SK-N-SH (cell line): Measurements from ENCODE around the gene MACROD2. TPM values are rescaled to one million over a fixed set of nuclear protein-coding genes. Genes with fewer than 3 reads are reported as not detected.

Experiments
- CTCF ChIA-PET: fragments of 300-600, 350-600 bp; formaldehyde crosslinking; extraction: SDS; loops from one replicate; lab custom pipeline; 2021; lab: Yijun Ruan, JAX
- POLR2A ChIA-PET: fragments of 350-600 bp; sonication (Branson Sonifier 250); formaldehyde crosslinking; extraction: SDS; loops from one replicate; lab custom pipeline; 2020; ENCODE audit warnings: antibody characterized with exemption, inconsistent platforms; lab: Yijun Ruan, JAX
- DNase-seq: peaks from one replicate; pipeline ENCODE4 v3.0.0; 2012
- H2AFZ ChIP-seq: fragments of 200-600 bp; sonication (generic); 2 replicates; pipeline ENCODE4 v1.8.1; 2016; ENCODE audit warnings: antibody characterized with exemption, mild to moderate bottlenecking, low read depth
- H3F3A ChIP-seq: fragments of 200-600 bp; sonication (generic); replicated peaks from 2 replicates; pipeline ENCODE3; 2016; ENCODE audit warnings: antibody characterized with exemption, mild to moderate bottlenecking; ENCODE audit not compliant: insufficient read depth
- H3K27ac ChIP-seq, 2 experiments: fragments of 200-500 bp in 1 of 2; fragments of 200-600 bp in 1 of 2; sonication (Bioruptor generic) in 1 of 2; sonication (generic), shearing (Covaris generic) in 1 of 2; 2 replicates each; pipeline versions ENCODE4 v1.5.1 to v1.6.1; 2014 to 2016; ENCODE audit warnings: low read depth in 2 of 2, inconsistent platforms in 1 of 2, low read length in 1 of 2, mild to moderate bottlenecking in 1 of 2, mixed read lengths in 1 of 2
- H3K27me3 ChIP-seq: fragments of 200-600 bp; sonication (generic), shearing (Covaris generic); 2 replicates; pipeline ENCODE4 v1.6.1; 2016; ENCODE audit warnings: mixed run types; ENCODE audit not compliant: insufficient read depth
- H3K36me3 ChIP-seq, 2 experiments: fragments of 200-500 bp in 1 of 2; fragments of 200-600 bp in 1 of 2; sonication (Bioruptor generic) in 1 of 2; sonication (generic) in 1 of 2; replicated peaks in 1 of 2; 2 replicates each; pipeline versions ENCODE3 to v1.5.1; 2014 to 2016; ENCODE audit warnings: low read length in 1 of 2, mild to moderate bottlenecking in 1 of 2; ENCODE audit not compliant: insufficient read depth in 2 of 2, control insufficient read depth in 1 of 2
- H3K4me1 ChIP-seq, 2 experiments: fragments of 200-500 bp in 1 of 2; fragments of 200-600 bp in 1 of 2; sonication (Bioruptor generic) in 1 of 2; sonication (generic), shearing (Covaris generic) in 1 of 2; 2 replicates each; pipeline versions ENCODE4 v1.5.1 to v1.6.1; 2014 to 2016; ENCODE audit warnings: low read depth in 1 of 2, low read length in 1 of 2, mixed run types in 1 of 2; ENCODE audit not compliant: insufficient read depth in 2 of 2, control insufficient read depth in 1 of 2
- H3K4me2 ChIP-seq: fragments of 200-600 bp; sonication (generic), shearing (Covaris generic); 2 replicates; pipeline ENCODE4 v1.6.1; 2017; ENCODE audit warnings: mixed run types
- H3K4me3 ChIP-seq, 2 experiments: fragments of 200-500 bp in 1 of 2; fragments of 200-600 bp in 1 of 2; sonication (Bioruptor generic) in 1 of 2; sonication (generic), shearing (Covaris generic) in 1 of 2; 2 replicates each; pipeline versions ENCODE4 v1.5.1 to v1.8.1; 2014 to 2016; ENCODE audit warnings: low read depth in 2 of 2, inconsistent platforms in 1 of 2, low read length in 1 of 2, mild to moderate bottlenecking in 1 of 2, mixed read lengths in 1 of 2, moderate library complexity in 1 of 2
- H3K79me2 ChIP-seq: fragments of 200-600 bp; sonication (generic); 2 replicates; pipeline ENCODE4 v1.8.1; 2017; ENCODE audit warnings: mild to moderate bottlenecking; ENCODE audit not compliant: insufficient read depth
- H3K9ac ChIP-seq: fragments of 200-600 bp; sonication (generic); 2 replicates; pipeline ENCODE4 v1.6.1; 2017; ENCODE audit warnings: mixed run types
- H3K9me2 ChIP-seq: fragments of 200-600 bp; sonication (generic); 2 replicates; pipeline ENCODE4 v1.6.1; 2017; ENCODE audit warnings: mixed run types
- H3K9me3 ChIP-seq: fragments of 200-600 bp; sonication (generic); 2 replicates; pipeline ENCODE4 v1.6.1; 2017; ENCODE audit warnings: mixed run types, mild to moderate bottlenecking, moderate library complexity
- H4K20me1 ChIP-seq: fragments of 200-600 bp; sonication (generic); 2 replicates; pipeline ENCODE4 v1.6.1; 2017; ENCODE audit warnings: mild to moderate bottlenecking, mixed run types; ENCODE audit not compliant: insufficient read depth
- CTCF ChIP-seq: fragments of 200-600 bp; sonication (generic); IDR thresholded peaks from 2 replicates; pipeline ENCODE4 v1.6.1; 2017; ENCODE audit warnings: antibody characterized with exemption, mild to moderate bottlenecking, moderate library complexity
- EP300 ChIP-seq, 2 experiments: IDR thresholded peaks; 2 replicates each; pipeline versions ENCODE4 v1.4.0 to v1.6.1; 2012; ENCODE audit warnings: borderline replicate concordance in 1 of 2, low read depth in 1 of 2, low read length in 1 of 2
- EZH2phosphoT487 ChIP-seq: fragments of 200-600 bp; sonication (generic); IDR thresholded peaks from 2 replicates; pipeline ENCODE4 v1.6.1; 2017; ENCODE audit warnings: low read depth, mixed run types, mild to moderate bottlenecking, antibody characterized with exemption, moderate library complexity, borderline replicate concordance
- IRF3 ChIP-seq: fragments of 150-350 bp; IDR thresholded peaks from 2 replicates; pipeline ENCODE4 v1.6.1; 2016; ENCODE audit warnings: mild to moderate bottlenecking, low read depth, low read length
- JUND ChIP-seq: IDR thresholded peaks from 2 replicates; pipeline ENCODE4 v1.4.0; 2012
- MEF2A ChIP-seq: IDR thresholded peaks from 2 replicates; pipeline ENCODE4 v1.4.0; 2012; ENCODE audit warnings: low read depth, borderline replicate concordance
- MXI1 ChIP-seq: IDR thresholded peaks from 2 replicates; pipeline ENCODE4 v1.6.1; 2012; ENCODE audit warnings: mild to moderate bottlenecking, low read depth, low read length, improper control_type of control experiment
- NRF1 ChIP-seq: IDR thresholded peaks from 2 replicates; pipeline ENCODE4 v1.6.1; 2012; ENCODE audit warnings: low read depth, mild to moderate bottlenecking, low read length
- SMC3 ChIP-seq: IDR thresholded peaks from 2 replicates; pipeline ENCODE4 v1.6.1; 2012; ENCODE audit warnings: low read depth, low read length, improper control_type of control experiment
- TEAD4 ChIP-seq: IDR thresholded peaks from 2 replicates; pipeline ENCODE4 v1.4.0; 2012; ENCODE audit warnings: mild to moderate bottlenecking, borderline replicate concordance; ENCODE audit not compliant: insufficient read depth
- WGBS: methylation state at CpG from one replicate; pipeline ENCODE4 v1.1.6; 2017; ENCODE audit warnings: low lambda C conversion rate; 5-methylcytosine and 5-hydroxymethylcytosine counted together
- polyA plus RNA-seq, 3 experiments: library from polyadenylated mRNA; depleted of rRNA; stranded (reverse); fragments of >200 nt; gene quantifications; 2 replicates each; pipeline ENCODE4 v1.2.3, GENCODE V29; 2012
- TF ChIP-seq, protein P1 (sequence below): IDR thresholded peaks from 2 replicates; pipeline ENCODE4 v1.6.1; 2012; ENCODE audit warnings: mild to moderate bottlenecking, low read depth, low read length, moderate library complexity
- TF ChIP-seq, protein P2 (sequence below): IDR thresholded peaks from 2 replicates; pipeline ENCODE4 v1.4.0; 2012; ENCODE audit warnings: low read depth

MACROD2 gene
- polyA plus RNA-seq, 1 of the 3 experiments (the other 2 are of a cell fraction), result 0.33 TPM

- no peak overlapping the region for H3K9ac ChIP-seq
- whole genome bisulfite sequencing, result 89% methylated on average over 3 of the region's 3 CpGs
- H3K36me3 ChIP-seq, result no peaks in the 10 kb centered on the region
- no peaks in the 10 kb centered on the region for H3F3A ChIP-seq
- H3K4me3 ChIP-seq, result no peak overlapping the region
- TF ChIP-seq CTCF (no peak), SMC3 (no peak), MEF2A (no peak), IRF3 (no peak)
- POLR2A ChIA-PET, result no interaction called here
- no peaks in the 10 kb centered on the region for H3K4me1 ChIP-seq
- no peaks in the 10 kb centered on the region for H4K20me1 ChIP-seq
- peak overlapping the region; percentile 37; the same call in 1 of the 2 replicates for H2AFZ ChIP-seq
- H3K27ac ChIP-seq, result no peak overlapping the region
- CTCF ChIA-PET, result interaction anchor here (1.4 to 1.5 kb wide), 2 partner anchors 10 to 362 kb away, joined by 3 to 5 read pairs; partner anchors contain the start of gene FLRT3
- DNase-seq, result no peak
- no peaks in the 10 kb centered on the region for H3K27me3 ChIP-seq
- no peak overlapping the region for H3K4me2 ChIP-seq
- no peaks in the 10 kb centered on the region for H3K9me3 ChIP-seq
- no peaks in the 10 kb centered on the region for H3K79me2 ChIP-seq
- no peaks in the 10 kb centered on the region for H3K9me2 ChIP-seq
These were observed 703.5 kb downstream of the MACROD2 start for GRCh38 chr20:14698605-14699373.

DNA sequence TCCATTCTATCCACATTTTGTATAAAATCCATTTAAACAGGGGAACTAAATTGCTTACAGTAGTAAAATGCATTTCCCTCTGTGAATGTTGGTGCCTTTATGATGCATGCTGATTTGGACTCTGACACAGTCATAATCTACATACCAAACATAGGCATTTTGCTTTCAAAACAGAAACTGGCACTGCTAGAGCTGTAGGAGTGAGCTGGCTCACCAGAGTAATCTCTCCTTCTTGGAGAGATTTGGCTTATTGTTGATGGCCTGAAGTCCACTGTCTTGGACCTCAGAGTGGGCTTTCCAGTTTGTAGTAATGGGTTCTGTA, 705.3 kb downstream of the MACROD2 start:
- H3K9me2 ChIP-seq, result no peaks in the 10 kb centered on the region
- H3K4me1 ChIP-seq, result no peaks in the 10 kb centered on the region
- no peaks in the 10 kb centered on the region for H3F3A ChIP-seq
- POLR2A ChIA-PET, result no interaction called here
- CTCF ChIA-PET, result interaction anchor here (0.7 kb wide), 1 partner anchor 11 kb away, joined by 3 read pairs; no protein-coding TSS in a partner anchor
- no peaks in the 10 kb centered on the region for H4K20me1 ChIP-seq
- peak overlapping the region in 1 of 2 experiments; percentile 28; a peak in 2 of 4 replicates for H3K27ac ChIP-seq
- TF ChIP-seq, protein P1, sequence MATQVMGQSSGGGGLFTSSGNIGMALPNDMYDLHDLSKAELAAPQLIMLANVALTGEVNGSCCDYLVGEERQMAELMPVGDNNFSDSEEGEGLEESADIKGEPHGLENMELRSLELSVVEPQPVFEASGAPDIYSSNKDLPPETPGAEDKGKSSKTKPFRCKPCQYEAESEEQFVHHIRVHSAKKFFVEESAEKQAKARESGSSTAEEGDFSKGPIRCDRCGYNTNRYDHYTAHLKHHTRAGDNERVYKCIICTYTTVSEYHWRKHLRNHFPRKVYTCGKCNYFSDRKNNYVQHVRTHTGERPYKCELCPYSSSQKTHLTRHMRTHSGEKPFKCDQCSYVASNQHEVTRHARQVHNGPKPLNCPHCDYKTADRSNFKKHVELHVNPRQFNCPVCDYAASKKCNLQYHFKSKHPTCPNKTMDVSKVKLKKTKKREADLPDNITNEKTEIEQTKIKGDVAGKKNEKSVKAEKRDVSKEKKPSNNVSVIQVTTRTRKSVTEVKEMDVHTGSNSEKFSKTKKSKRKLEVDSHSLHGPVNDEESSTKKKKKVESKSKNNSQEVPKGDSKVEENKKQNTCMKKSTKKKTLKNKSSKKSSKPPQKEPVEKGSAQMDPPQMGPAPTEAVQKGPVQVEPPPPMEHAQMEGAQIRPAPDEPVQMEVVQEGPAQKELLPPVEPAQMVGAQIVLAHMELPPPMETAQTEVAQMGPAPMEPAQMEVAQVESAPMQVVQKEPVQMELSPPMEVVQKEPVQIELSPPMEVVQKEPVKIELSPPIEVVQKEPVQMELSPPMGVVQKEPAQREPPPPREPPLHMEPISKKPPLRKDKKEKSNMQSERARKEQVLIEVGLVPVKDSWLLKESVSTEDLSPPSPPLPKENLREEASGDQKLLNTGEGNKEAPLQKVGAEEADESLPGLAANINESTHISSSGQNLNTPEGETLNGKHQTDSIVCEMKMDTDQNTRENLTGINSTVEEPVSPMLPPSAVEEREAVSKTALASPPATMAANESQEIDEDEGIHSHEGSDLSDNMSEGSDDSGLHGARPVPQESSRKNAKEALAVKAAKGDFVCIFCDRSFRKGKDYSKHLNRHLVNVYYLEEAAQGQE, result no peak
- no peak for TF ChIP-seq EZH2phosphoT487
- no peak for TF ChIP-seq NRF1
- TF ChIP-seq JUND, result peak; percentile 10; the same call in 1 of the 2 replicates
- no peak for TF ChIP-seq MXI1
- 0 out of 4 replicates have a peak, but pooled peaks of 1 of the 2 experiments have one; percentile 6 for TF ChIP-seq EP300 (IDR thresholded peaks at IDR 0.05; ENCODE audit: borderline replicate concordance in 1 of 2, low read depth in 1 of 2, low read length in 1 of 2)
- no peak for TF ChIP-seq SMC3
- TF ChIP-seq TEAD4, result no peak
- TF ChIP-seq, protein P2, sequence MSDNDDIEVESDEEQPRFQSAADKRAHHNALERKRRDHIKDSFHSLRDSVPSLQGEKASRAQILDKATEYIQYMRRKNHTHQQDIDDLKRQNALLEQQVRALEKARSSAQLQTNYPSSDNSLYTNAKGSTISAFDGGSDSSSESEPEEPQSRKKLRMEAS, result 0 out of 2 replicates have a peak, but pooled peaks have one; percentile 30
- H3K9me3 ChIP-seq, result no peaks in the 10 kb centered on the region
- peak overlapping the region; percentile 76; the same call in 1 of the 2 replicates for H2AFZ ChIP-seq
- no peaks in the 10 kb centered on the region for H3K79me2 ChIP-seq
- DNase-seq, result no peak
- peak overlapping the region in 1 of 2 experiments; percentile 11; a peak in 1 of 4 replicates for H3K4me3 ChIP-seq
- H3K36me3 ChIP-seq, result no peaks in the 10 kb centered on the region
- H3K9ac ChIP-seq, result no peak overlapping the region
- H3K27me3 ChIP-seq, result no peaks in the 10 kb centered on the region
- H3K4me2 ChIP-seq, result 0 out of 2 replicates have a peak overlapping the region, but pooled peaks have one; percentile 41
